BLaER1 treated with 17β-estradiol and CSF1 and Interleukin-3, amounts not matched to agents 10 nM and 100 nM (cell line): ENCODE data around the gene PHACTR3.

Experiments used
- H3K27ac ChIP-seq, 11 experiments: shearing (Covaris generic); formaldehyde crosslinking; 2 replicates each; pipeline ENCODE4 v1.8.1; 2022
- H3K27me3 ChIP-seq, 11 experiments: shearing (Covaris generic); formaldehyde crosslinking; 2 replicates each; pipeline ENCODE4 v1.8.1; 2022
- H3K36me3 ChIP-seq, 11 experiments: shearing (Covaris generic); formaldehyde crosslinking; 2 replicates each; pipeline ENCODE4 v1.8.1; 2022
- H3K4me1 ChIP-seq, 10 experiments: shearing (Covaris generic); formaldehyde crosslinking; 2 replicates each; pipeline ENCODE4 v1.8.1; 2022
- H3K4me2 ChIP-seq, 11 experiments: shearing (Covaris generic); formaldehyde crosslinking; 2 replicates each; pipeline ENCODE4 v1.8.1; 2022
- H3K4me3 ChIP-seq, 10 experiments: shearing (Covaris generic); formaldehyde crosslinking; 2 replicates each; pipeline ENCODE4 v1.8.1; 2022
- H3K9ac ChIP-seq, 11 experiments: shearing (Covaris generic); formaldehyde crosslinking; 2 replicates each; pipeline ENCODE4 v1.8.1; 2022
- H3K9me3 ChIP-seq, 11 experiments: shearing (Covaris generic); formaldehyde crosslinking; replicated peaks in 1 of 11; 2 replicates each; pipeline ENCODE4 v1.8.1; 2022
- H4K20me1 ChIP-seq, 11 experiments: shearing (Covaris generic); formaldehyde crosslinking; 2 replicates each; pipeline ENCODE4 v1.8.1; 2022
- Cebpa-rat ChIP-seq, 11 experiments: shearing (Covaris generic); IDR thresholded peaks; 2 replicates each; pipeline ENCODE4 v1.8.1; 2022

The PHACTR3 gene

GRCh38 chr20:59817406-59817805 lies 213.1 kb downstream of the PHACTR3 start:
- peaks cover 0 to 14% (median 0%) of the 10 kb centered on the region in 10 experiments; a peak in 3 of 20 replicates for H3K4me1 ChIP-seq
- peaks cover 0 to 94% (median 23%) of the 10 kb centered on the region in 11 experiments; a peak in 15 of 22 replicates for H4K20me1 ChIP-seq
- no peaks in the 10 kb centered on the region for H3K27me3 ChIP-seq
- no peak overlapping the region for H3K4me3 ChIP-seq
- H3K27ac ChIP-seq: no peak overlapping the region
- no peak overlapping the region for H3K4me2 ChIP-seq
- peaks cover 0 to 95% (median 91%) of the 10 kb centered on the region in 11 experiments; a peak in 16 of 22 replicates for H3K36me3 ChIP-seq
- no peaks in the 10 kb centered on the region for H3K9me3 ChIP-seq
- no peak for TF ChIP-seq Cebpa-rat (IDR thresholded peaks at IDR 0.05)
- no peak overlapping the region for H3K9ac ChIP-seq

- Histone ChIP-seq H3K27ac (no peak overlapping the region), H3K9ac (no peak overlapping the region), H4K20me1 (peaks cover 0 to 94% (median 24%) of the 10 kb centered on the region in 11 experiments; a peak in 14 of 22 replicates), H3K4me2 (no peak overlapping the region), H3K9me3 (no peaks in the 10 kb centered on the region), H3K36me3 (peaks cover 0 to 95% (median 91%) of the 10 kb centered on the region in 11 experiments; a peak in 16 of 22 replicates), H3K4me3 (no peak overlapping the region), H3K4me1 (peaks cover 0 to 14% (median 0%) of the 10 kb centered on the region in 10 experiments; a peak in 3 of 20 replicates), H3K27me3 (no peaks in the 10 kb centered on the region)
- no peak for TF ChIP-seq Cebpa-rat (IDR thresholded peaks at IDR 0.05)
Observed at GRCh38 chr20:59817846-59818615, 213.7 kb downstream of the PHACTR3 start.

- TF ChIP-seq Cebpa-rat (IDR thresholded peaks at IDR 0.05): no peak
- peaks cover 0 to 94% (median 19%) of the 10 kb centered on the region in 11 experiments; a peak in 14 of 22 replicates for H4K20me1 ChIP-seq
Observed at GRCh38 chr20:59818911-59819310, 214.6 kb downstream of the PHACTR3 start.

GRCh38 chr20:59819496-59820203 lies 215.3 kb downstream of the PHACTR3 start:
- H3K27me3 ChIP-seq: no peaks in the 10 kb centered on the region
- no peak for TF ChIP-seq Cebpa-rat (IDR thresholded peaks at IDR 0.05)
- no peak overlapping the region for H3K27ac ChIP-seq

More at GRCh38 chr20:59818911-59819310, 214.6 kb downstream of the PHACTR3 start:
- Histone ChIP-seq H3K4me1 (peaks cover 0 to 14% (median 0%) of the 10 kb centered on the region in 10 experiments; a peak in 3 of 20 replicates), H3K27me3 (no peaks in the 10 kb centered on the region), H3K27ac (no peak overlapping the region), H3K36me3 (peaks cover 0 to 95% (median 91%) of the 10 kb centered on the region in 11 experiments; a peak in 16 of 22 replicates), H3K4me3 (no peak overlapping the region), H3K9me3 (no peaks in the 10 kb centered on the region), H3K4me2 (no peak overlapping the region), H3K9ac (no peak overlapping the region)

GRCh38 chr20:59820204-59821041 lies 216.1 kb downstream of the PHACTR3 start:
- Histone ChIP-seq H3K4me1 (peaks cover 0 to 14% (median 1%) of the 10 kb centered on the region in 10 experiments; a peak in 4 of 20 replicates), H3K9me3 (no peaks in the 10 kb centered on the region), H4K20me1 (peaks cover 0 to 94% (median 15%) of the 10 kb centered on the region in 11 experiments; a peak in 14 of 22 replicates), H3K36me3 (peaks cover 0 to 95% (median 91%) of the 10 kb centered on the region in 11 experiments; a peak in 16 of 22 replicates), H3K4me3 (no peak overlapping the region), H3K9ac (no peak overlapping the region), H3K27ac (no peak overlapping the region), H3K27me3 (no peaks in the 10 kb centered on the region), H3K4me2 (no peak overlapping the region)
- no peak for TF ChIP-seq Cebpa-rat (IDR thresholded peaks at IDR 0.05)

More at GRCh38 chr20:59819496-59820203, 215.3 kb downstream of the PHACTR3 start:
- Histone ChIP-seq H3K36me3 (peaks cover 0 to 95% (median 91%) of the 10 kb centered on the region in 11 experiments; a peak in 16 of 22 replicates), H3K4me3 (no peak overlapping the region), H3K4me1 (peaks cover 0 to 14% (median under 1%) of the 10 kb centered on the region in 10 experiments; a peak in 3 of 20 replicates), H4K20me1 (peaks cover 0 to 94% (median 15%) of the 10 kb centered on the region in 11 experiments; a peak in 14 of 22 replicates), H3K9ac (no peak overlapping the region), H3K4me2 (no peak overlapping the region), H3K9me3 (no peaks in the 10 kb centered on the region)

GRCh38 chr20:59821201-59821600 lies 216.9 kb downstream of the PHACTR3 start:
- peaks cover 0 to 93% (median 17%) of the 10 kb centered on the region in 11 experiments; a peak in 14 of 22 replicates for H4K20me1 ChIP-seq
- H3K27ac ChIP-seq: no peak overlapping the region
- H3K4me2 ChIP-seq: no peak overlapping the region
- H3K27me3 ChIP-seq: no peaks in the 10 kb centered on the region
- H3K4me3 ChIP-seq: no peak overlapping the region
- no peaks in the 10 kb centered on the region for H3K9me3 ChIP-seq
- H3K4me1 ChIP-seq: peaks cover 0 to 8% (median under 1%) of the 10 kb centered on the region in 10 experiments; a peak in 3 of 20 replicates
- peaks cover 0 to 95% (median 91%) of the 10 kb centered on the region in 11 experiments; a peak in 16 of 22 replicates for H3K36me3 ChIP-seq
- no peak for TF ChIP-seq Cebpa-rat (IDR thresholded peaks at IDR 0.05)
- no peak overlapping the region for H3K9ac ChIP-seq

- Histone ChIP-seq H3K36me3 (peaks cover 0 to 95% (median 91%) of the 10 kb centered on the region in 11 experiments; a peak in 16 of 22 replicates), H3K4me2 (no peak overlapping the region), H3K4me3 (no peak overlapping the region), H3K4me1 (peaks cover 0 to 8% (median 0%) of the 10 kb centered on the region in 10 experiments; a peak in 4 of 20 replicates), H3K9ac (no peak overlapping the region), H3K27ac (no peak overlapping the region), H3K27me3 (no peaks in the 10 kb centered on the region), H4K20me1 (peaks cover 0 to 93% (median 14%) of the 10 kb centered on the region in 11 experiments; a peak in 14 of 22 replicates), H3K9me3 (no peaks in the 10 kb centered on the region)
- TF ChIP-seq Cebpa-rat (IDR thresholded peaks at IDR 0.05): no peak
Observed at GRCh38 chr20:59821788-59822187, 217.4 kb downstream of the PHACTR3 start.
